ENCODE measurements around the gene TGFBI. TPM values are rescaled to one million over a fixed set of nuclear protein-coding genes. Genes with fewer than 3 reads are reported as not detected.

The TGFBI gene
- 1,608 and 4,077 TPM in 2 replicates for total RNA-seq

DNA sequence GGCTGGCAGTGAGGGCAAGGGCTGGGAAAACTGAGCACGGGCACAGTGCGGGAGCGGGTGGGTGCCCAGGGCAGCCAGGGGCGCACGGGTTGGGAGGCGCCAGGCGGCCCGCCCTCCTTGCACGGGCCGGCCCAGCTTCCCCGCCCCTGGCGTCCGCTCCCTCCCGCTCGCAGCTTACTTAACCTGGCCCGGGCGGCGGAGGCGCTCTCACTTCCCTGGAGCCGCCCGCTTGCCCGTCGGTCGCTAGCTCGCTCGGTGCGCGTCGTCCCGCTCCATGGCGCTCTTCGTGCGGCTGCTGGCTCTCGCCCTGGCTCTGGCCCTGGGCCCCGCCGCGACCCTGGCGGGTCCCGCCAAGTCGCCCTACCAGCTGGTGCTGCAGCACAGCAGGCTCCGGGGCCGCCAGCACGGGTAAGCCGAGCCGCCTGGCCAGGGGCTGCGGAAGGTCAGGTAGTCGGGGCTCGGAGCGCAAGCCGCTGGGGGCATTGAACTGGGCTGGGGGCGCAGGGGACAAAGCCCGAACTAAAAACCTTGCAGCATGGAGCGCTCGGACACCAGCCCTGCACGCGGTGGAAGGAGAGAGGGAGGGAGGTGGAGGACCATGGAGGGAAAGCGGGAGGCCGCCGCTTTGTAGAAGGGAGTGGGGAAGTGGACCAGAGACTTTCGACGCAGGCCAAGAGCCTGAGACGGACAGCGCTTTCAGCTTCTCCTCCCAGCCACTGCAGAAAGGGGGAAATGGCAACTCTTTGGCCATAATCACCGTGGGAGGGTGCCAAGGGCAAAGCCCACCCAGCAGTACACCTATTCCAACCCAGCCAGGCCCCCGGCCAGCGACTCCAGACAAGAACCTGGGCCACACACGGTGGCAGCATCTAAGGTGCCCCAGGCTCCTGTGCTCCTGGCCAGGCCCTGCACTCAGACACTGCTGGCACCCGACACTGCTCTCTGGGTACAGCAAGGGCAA is at the start of gene TGFBI:
Gene TGFBI (plus strand): TSS at position 207 of the 961 bp plus-strand sequence. CDS start 68 bp downstream, at position 275.

Small RNAs within 50 kb of the gene (small RNA-seq; reads per million reads assigned to genes)
- gene VTRNA2-1 (ENCODE audit: low replicate concordance): 6.8 reads per million, percentile 91 among the genes with 10 or more reads in this experiment

Other genes with a start within 250 kb of the TGFBI start
- not detected in 2 replicates for gene SLC25A48, start 194.3 kb upstream of the TGFBI start, total RNA-seq
- gene IL9, start 133.1 kb upstream of the TGFBI start, total RNA-seq: not detected in 2 replicates
- gene LECT2, start 74.0 kb upstream of the TGFBI start, total RNA-seq: not detected in 2 replicates
- 36.5 and 67.0 TPM in 2 replicates for gene SMAD5, start 103.9 kb downstream of the TGFBI start, total RNA-seq
- not detected in 2 replicates for gene SMIM32, start 164.2 kb downstream of the TGFBI start, total RNA-seq